Caco-2 (cell line): ENCODE data around the gene TMEM19. TPM values are rescaled to one million over a fixed set of nuclear protein-coding genes. Genes with fewer than 3 reads are reported as not detected.
"Not testable (repeated sequence)": the region's sequence is repeated elsewhere in the genome, so short reads cannot be mapped to it uniquely, and the experiment has no call there.

ENCODE experiments used
- BruUV-seq: library from RNA; stranded (reverse); fragments of 400-500 nt; replicated peaks from 2 replicates; lab custom pipeline; 2021; lab: Mats Ljungman, UMichigan
- CTCF ChIA-PET: fragments of 300-600 bp; sonication (Branson Sonifier 250); formaldehyde crosslinking; loops from one replicate; lab custom pipeline; 2022; ENCODE audit warnings: antibody characterized with exemption; lab: Charles Lee
- POLR2A ChIA-PET: fragments of 300-600 bp; sonication (Branson Sonifier 250); formaldehyde crosslinking; loops from one replicate; lab custom pipeline; 2022; ENCODE audit warnings: antibody characterized with exemption; lab: Charles Lee
- DNase-seq, 2 experiments: peaks; one replicate each; pipeline versions ENCODE4 v3.0.0 to v3.0.0-alpha.2; 2020 to 2022
- H3K27me3 ChIP-seq: replicated peaks from 2 replicates; pipeline ENCODE4 v1.6.0; 2011; ENCODE audit warnings: low read length; ENCODE audit not compliant: control insufficient read depth, insufficient read depth
- H3K36me3 ChIP-seq: 2 replicates; pipeline ENCODE4 v1.5.1; 2011; ENCODE audit warnings: low read length; ENCODE audit not compliant: control insufficient read depth, insufficient read depth
- H3K4me1 ChIP-seq: fragments of 250-450 bp; sonication (Bioruptor Pico); 2 replicates; pipeline ENCODE4 v1.5.1; 2020; ENCODE audit warnings: mild to moderate bottlenecking
- H3K4me3 ChIP-seq: 2 replicates; pipeline ENCODE4 v1.5.1; 2011; ENCODE audit warnings: low read depth, mild to moderate bottlenecking, control low read depth, low read length
- H3K9me3 ChIP-seq: fragments of 250-450 bp; sonication (Bioruptor Pico); 2 replicates; pipeline ENCODE4 v1.5.1; 2020; ENCODE audit warnings: mild to moderate bottlenecking, moderate library complexity
- H3K27ac Mint-ChIP-seq: one replicate; pipeline ENCODE4 v1.8.0; 2022; ENCODE audit warnings: mixed read lengths; ENCODE audit not compliant: unreplicated experiment
- H3K27me3 Mint-ChIP-seq: one replicate; pipeline ENCODE4 v1.8.0; 2022; ENCODE audit warnings: mixed read lengths; ENCODE audit not compliant: insufficient read depth, unreplicated experiment
- H3K36me3 Mint-ChIP-seq: one replicate; pipeline ENCODE4 v1.8.0; 2022; ENCODE audit warnings: mild to moderate bottlenecking, mixed read lengths; ENCODE audit not compliant: insufficient read depth, unreplicated experiment
- H3K4me1 Mint-ChIP-seq: one replicate; pipeline ENCODE4 v1.8.0; 2022; ENCODE audit warnings: low read depth, mixed read lengths; ENCODE audit not compliant: unreplicated experiment
- H3K4me3 Mint-ChIP-seq: one replicate; pipeline ENCODE4 v1.8.0; 2022; ENCODE audit warnings: mild to moderate bottlenecking, moderate library complexity, mixed read lengths; ENCODE audit not compliant: unreplicated experiment
- H3K9me3 Mint-ChIP-seq: one replicate; pipeline ENCODE4 v1.8.0; 2022; ENCODE audit warnings: mixed read lengths; ENCODE audit not compliant: unreplicated experiment
- intact Hi-C: fragments of 100-400 bp; cut with micrococcal nuclease; formaldehyde crosslinking; loops from one replicate; pipeline ENCODE4 v1.10.0; 2022; ENCODE audit not compliant: unreplicated experiment
- total RNA-seq: library from RNA; stranded (reverse); gene quantifications from 2 replicates; pipeline ENCODE4 v1.2.3, GENCODE V29; 2022
- TF ChIP-seq, protein P1 (sequence below), 2 experiments: fragments of 200-600 bp in 1 of 2; IDR thresholded peaks; 1 replicate in 1 of 2; 2 replicates in 1 of 2; pipeline versions ENCODE4 v1.5.1 to v1.8.0; 2011 to 2022; ENCODE audit warnings: antibody characterized with exemption in 1 of 2, control low read depth in 1 of 2, inconsistent platforms in 1 of 2, low read depth in 1 of 2, low read length in 1 of 2, mild to moderate bottlenecking in 1 of 2, moderate library complexity in 1 of 2; ENCODE audit not compliant: insufficient read depth in 1 of 2, severe bottlenecking in 1 of 2, unreplicated experiment in 1 of 2

TMEM19 gene
- total RNA-seq, 1 experiment from 2014 or later: 24.2 TPM

DNA sequence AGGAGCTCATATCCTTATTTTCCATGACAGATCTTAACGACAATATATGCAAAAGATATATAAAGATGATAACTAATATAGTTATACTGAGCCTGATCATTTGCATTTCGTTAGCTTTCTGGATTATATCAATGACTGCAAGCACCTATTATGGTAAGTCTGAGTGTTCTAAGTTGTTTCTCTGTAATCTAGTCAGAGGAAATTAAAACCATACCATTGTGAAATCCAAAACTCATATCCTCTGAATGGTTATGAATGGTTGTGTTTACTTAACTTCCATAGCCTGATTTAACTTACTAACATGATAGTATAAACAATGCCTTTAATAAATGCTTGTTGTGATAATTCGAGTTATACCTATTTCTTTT, 760 bp downstream of the TMEM19 start:
- no peaks in the 10 kb centered on the region for H3K36me3 ChIP-seq
- Mint-ChIP-seq H3K27ac (peak overlapping the region; percentile 93), H3K27me3 (no peaks in the 10 kb centered on the region), H3K4me1 (no peaks in the 10 kb centered on the region), H3K9me3 (no peaks in the 10 kb centered on the region), H3K4me3 (peak overlapping the region; percentile 97), H3K36me3 (no peaks in the 10 kb centered on the region)
- TSS peak; percentile 66 for BruUV-seq
- intact Hi-C loops: loop anchor here (1.0 to 2.0 kb wide), 4 partner anchors 22 to 61 kb away; partner anchors contain the start of gene THAP2
- no peaks in the 10 kb centered on the region for H3K9me3 ChIP-seq
- H3K27me3 ChIP-seq: no peaks in the 10 kb centered on the region
- CTCF ChIA-PET: interaction anchor here (1.0 to 4.3 kb wide), 4 partner anchors 17 to 60 kb away, joined by 4 to 49 read pairs (median 12); partner anchors contain the start of genes THAP2 and ZFC3H1
- TF ChIP-seq, protein P1, sequence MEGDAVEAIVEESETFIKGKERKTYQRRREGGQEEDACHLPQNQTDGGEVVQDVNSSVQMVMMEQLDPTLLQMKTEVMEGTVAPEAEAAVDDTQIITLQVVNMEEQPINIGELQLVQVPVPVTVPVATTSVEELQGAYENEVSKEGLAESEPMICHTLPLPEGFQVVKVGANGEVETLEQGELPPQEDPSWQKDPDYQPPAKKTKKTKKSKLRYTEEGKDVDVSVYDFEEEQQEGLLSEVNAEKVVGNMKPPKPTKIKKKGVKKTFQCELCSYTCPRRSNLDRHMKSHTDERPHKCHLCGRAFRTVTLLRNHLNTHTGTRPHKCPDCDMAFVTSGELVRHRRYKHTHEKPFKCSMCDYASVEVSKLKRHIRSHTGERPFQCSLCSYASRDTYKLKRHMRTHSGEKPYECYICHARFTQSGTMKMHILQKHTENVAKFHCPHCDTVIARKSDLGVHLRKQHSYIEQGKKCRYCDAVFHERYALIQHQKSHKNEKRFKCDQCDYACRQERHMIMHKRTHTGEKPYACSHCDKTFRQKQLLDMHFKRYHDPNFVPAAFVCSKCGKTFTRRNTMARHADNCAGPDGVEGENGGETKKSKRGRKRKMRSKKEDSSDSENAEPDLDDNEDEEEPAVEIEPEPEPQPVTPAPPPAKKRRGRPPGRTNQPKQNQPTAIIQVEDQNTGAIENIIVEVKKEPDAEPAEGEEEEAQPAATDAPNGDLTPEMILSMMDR (IDR thresholded peaks at IDR 0.05; ENCODE audit: insufficient read depth in 1 of 2, low read depth in 1 of 2, low read length in 1 of 2, severe bottlenecking in 1 of 2, unreplicated experiment in 1 of 2): no peak
- H3K4me1 ChIP-seq: no peaks in the 10 kb centered on the region
- POLR2A ChIA-PET: interaction anchor here (0.8 to 3.1 kb wide), 5 partner anchors 23 to 68 kb away, joined by 3 to 49 read pairs (median 9); partner anchors contain the start of genes RAB21, THAP2 and ZFC3H1
- H3K4me3 ChIP-seq: peak overlapping the region; percentile 46
- DNase-seq: no peak

DNA sequence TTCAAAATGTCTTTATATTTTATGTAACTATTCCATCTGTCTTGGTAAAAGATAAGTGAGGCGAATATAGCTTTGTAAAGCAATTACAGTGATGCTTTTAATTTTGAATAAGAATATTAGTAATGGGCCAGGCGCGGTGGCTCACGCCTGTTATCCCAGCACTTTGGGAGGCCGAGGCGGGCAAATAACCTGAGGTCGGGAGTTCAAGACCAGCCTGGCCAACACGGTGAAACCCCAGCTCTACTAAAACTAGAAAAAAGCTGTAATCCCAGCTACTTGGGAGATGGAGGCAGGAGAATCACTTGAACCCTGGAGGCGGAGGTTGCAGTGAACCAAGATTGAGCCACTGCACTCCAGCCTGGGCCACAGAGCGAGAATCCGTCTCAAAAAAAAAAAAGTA, 1.3 kb downstream of the TMEM19 start:
- BruUV-seq, H3K9me3 ChIP-seq, H3K4me1 Mint-ChIP-seq, H3K4me1 ChIP-seq, H3K27ac Mint-ChIP-seq, H3K36me3 Mint-ChIP-seq, H3K27me3 Mint-ChIP-seq, H3K9me3 Mint-ChIP-seq, DNase-seq, H3K36me3 ChIP-seq, H3K27me3 ChIP-seq: not testable (repeated sequence)
- H3K4me3 Mint-ChIP-seq: peak overlapping the region; percentile 97
- POLR2A ChIA-PET: interaction anchor here (0.7 to 1.9 kb wide), 2 partner anchors 21 to 67 kb away, joined by 3 to 9 read pairs; partner anchors contain the start of gene RAB21
- intact Hi-C loops: loop anchor here (2.0 kb wide), 2 partner anchors 24 to 48 kb away; no protein-coding TSS in a partner anchor
- CTCF ChIA-PET: interaction anchor here (2.1 to 4.3 kb wide), 2 partner anchors 51 to 60 kb away, joined by 7 to 49 read pairs; no protein-coding TSS in a partner anchor
- H3K4me3 ChIP-seq: peak overlapping the region; percentile 46; the same call in 1 of the 2 replicates

DNA sequence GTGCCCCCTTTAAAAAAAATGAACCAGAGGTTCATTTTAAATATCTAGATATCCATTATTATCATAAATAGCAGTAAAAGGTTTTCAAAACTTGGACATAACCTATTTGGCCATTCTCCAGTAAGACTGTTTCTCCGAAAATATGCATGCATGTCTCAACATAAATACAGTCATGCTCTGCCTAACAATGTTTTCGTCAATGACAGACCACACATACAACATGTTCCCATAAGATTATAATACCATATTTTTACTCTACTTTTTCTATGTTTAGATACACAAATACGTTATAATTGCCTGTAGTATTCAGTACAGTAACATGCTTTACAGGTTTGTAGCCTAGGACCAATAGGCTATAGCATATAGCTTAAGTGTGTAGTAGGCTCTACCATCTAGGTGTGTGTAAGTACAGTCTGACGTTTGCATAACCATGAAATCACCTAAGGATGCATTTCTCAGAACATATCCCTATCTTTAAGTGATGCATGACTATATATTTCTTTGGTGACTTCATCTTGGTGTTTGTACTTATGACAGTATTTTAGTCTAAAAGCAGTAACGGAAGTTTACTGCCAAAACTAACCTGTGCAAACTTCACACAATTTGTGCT, 3.2 kb downstream of the TMEM19 start:
- no peaks in the 10 kb centered on the region for H3K4me1 ChIP-seq
- Mint-ChIP-seq H3K4me3 (no peak overlapping the region), H3K4me1 (no peaks in the 10 kb centered on the region), H3K27ac (no peak overlapping the region), H3K36me3 (no peaks in the 10 kb centered on the region), H3K27me3 (no peaks in the 10 kb centered on the region), H3K9me3 (no peaks in the 10 kb centered on the region)
- CTCF ChIA-PET: no interaction called here
- TF ChIP-seq, protein P1 (IDR thresholded peaks at IDR 0.05; ENCODE audit: insufficient read depth in 1 of 2, low read depth in 1 of 2, low read length in 1 of 2, severe bottlenecking in 1 of 2, unreplicated experiment in 1 of 2): no peak
- no peaks in the 10 kb centered on the region for H3K9me3 ChIP-seq
- H3K36me3 ChIP-seq: no peaks in the 10 kb centered on the region
- POLR2A ChIA-PET: no interaction called here
- DNase-seq: no peak
- no peak overlapping the region for H3K4me3 ChIP-seq
- H3K27me3 ChIP-seq: no peaks in the 10 kb centered on the region
- intact Hi-C loops: no loop called here
- no TSS peak for BruUV-seq
